Neural progenitor cell (in vitro differentiated cells): ENCODE results near the gene GCSAM. TPM values are rescaled to one million over a fixed set of nuclear protein-coding genes. Genes with fewer than 3 reads are reported as not detected.
"Not testable (repeated sequence)": the region's sequence is repeated elsewhere in the genome, so short reads cannot be mapped to it uniquely, and the experiment has no call there.

ENCODE experiments used
- DNase-seq: peaks from one replicate; pipeline ENCODE4 v3.0.0-alpha.2; 2016; ENCODE audit warnings: low spot score
- H2AFZ ChIP-seq: fragments of 200-600 bp; sonication (generic); replicated peaks from 2 replicates; pipeline ENCODE4 v1.6.1; 2016; ENCODE audit warnings: antibody characterized with exemption
- H3F3A ChIP-seq: fragments of 200-600 bp; sonication (generic); 2 replicates; pipeline ENCODE4 v1.6.1; 2016; ENCODE audit warnings: antibody characterized with exemption, low read depth
- H3K27ac ChIP-seq: fragments of 200-600 bp; sonication (generic); 2 replicates; pipeline ENCODE4 v1.5.1; 2016; ENCODE audit warnings: mild to moderate bottlenecking
- H3K27me3 ChIP-seq: fragments of 200-600 bp; sonication (generic); 2 replicates; pipeline ENCODE4 v1.6.1; 2016; ENCODE audit warnings: mild to moderate bottlenecking, moderate library complexity
- H3K36me3 ChIP-seq: fragments of 200-600 bp; sonication (generic); 2 replicates; pipeline ENCODE4 v1.5.1; 2016
- H3K4me1 ChIP-seq: fragments of 200-600 bp; sonication (generic); 2 replicates; pipeline ENCODE4 v1.6.1; 2016; ENCODE audit warnings: mixed run types
- H3K4me2 ChIP-seq: fragments of 200-600 bp; sonication (generic); 2 replicates; pipeline ENCODE4 v1.6.1; 2016
- H3K4me3 ChIP-seq: fragments of 200-600 bp; sonication (generic); 2 replicates; pipeline ENCODE4 v1.5.1; 2016
- H3K79me2 ChIP-seq: fragments of 200-600 bp; sonication (generic); 2 replicates; pipeline ENCODE4 v1.6.1; 2016; ENCODE audit warnings: low read depth
- H3K9ac ChIP-seq: fragments of 200-600 bp; sonication (generic); 2 replicates; pipeline ENCODE4 v1.6.1; 2016
- H3K9me3 ChIP-seq: fragments of 200-600 bp; sonication (generic); 2 replicates; pipeline ENCODE4 v1.5.1; 2016; ENCODE audit warnings: low read depth
- H4K20me1 ChIP-seq: fragments of 200-600 bp; sonication (generic); 2 replicates; pipeline ENCODE4 v1.6.1; 2016; ENCODE audit warnings: low read depth
- H3K27ac Mint-ChIP-seq: 3 replicates; pipeline ENCODE4 v1.8.0; 2021; ENCODE audit warnings: mixed read lengths
- H3K27me3 Mint-ChIP-seq: 2 replicates; pipeline ENCODE4 v1.8.0; 2022; ENCODE audit warnings: low read depth, mild to moderate bottlenecking, inconsistent platforms, moderate library complexity, mixed read lengths; ENCODE audit not compliant: insufficient read depth
- H3K36me3 Mint-ChIP-seq: 3 replicates; pipeline ENCODE4 v1.8.0; 2021; ENCODE audit warnings: mixed read lengths
- H3K4me1 Mint-ChIP-seq: 3 replicates; pipeline ENCODE4 v1.8.0; 2021; ENCODE audit warnings: mixed read lengths
- H3K4me3 Mint-ChIP-seq: 3 replicates; pipeline ENCODE4 v1.8.0; 2021; ENCODE audit warnings: mild to moderate bottlenecking, moderate library complexity, mixed read lengths
- H3K9me3 Mint-ChIP-seq: 3 replicates; pipeline ENCODE4 v1.8.0; 2020; ENCODE audit warnings: mixed read lengths
- CTCF ChIP-seq: fragments of 200-600 bp; sonication (generic); IDR thresholded peaks from 2 replicates; pipeline ENCODE4 v1.5.1; 2017; ENCODE audit warnings: antibody characterized with exemption, mild to moderate bottlenecking
- EZH2 ChIP-seq: fragments of 200-600 bp; sonication (generic); IDR thresholded peaks from 2 replicates; pipeline ENCODE4 v1.6.1; 2017; ENCODE audit warnings: antibody characterized with exemption, mild to moderate bottlenecking, moderate library complexity
- EZH2phosphoT487 ChIP-seq: fragments of 200-600 bp; sonication (generic); IDR thresholded peaks from 2 replicates; pipeline ENCODE4 v1.6.1; 2017; ENCODE audit warnings: antibody characterized with exemption
- microRNA counts: library from miRNA; unstranded; fragments of <30 nt; microRNA quantifications from one replicate; lab custom pipeline; 2016
- microRNA-seq: library from miRNA; unstranded; fragments of <30 nt; microRNA quantifications from one replicate; pipeline ENCODE4, GENCODE V29; 2016
- small RNA-seq: library from RNA; depleted of rRNA; stranded (forward); fragments of <200 nt; gene quantifications from one replicate; pipeline ENCODE3, GENCODE V24; 2015
- total RNA-seq: library from RNA; depleted of rRNA; stranded (reverse); fragments of >200 nt; gene quantifications from 2 replicates; pipeline ENCODE4 v1.2.3, GENCODE V29; 2015; ENCODE audit warnings: low replicate concordance

Gene GCSAM
- total RNA-seq, 1 donor from 2014 or later = not detected

- Histone ChIP-seq H3K9ac (no peak overlapping the region), H3F3A (no peaks in the 10 kb centered on the region), H3K9me3 (no peaks in the 10 kb centered on the region), H4K20me1 (no peaks in the 10 kb centered on the region), H3K4me3 (no peak overlapping the region), H3K4me1 (no peaks in the 10 kb centered on the region), H2AFZ (peak overlapping the region; percentile 45), H3K36me3 (no peaks in the 10 kb centered on the region), H3K4me2 (no peak overlapping the region), H3K27me3 (no peaks in the 10 kb centered on the region), H3K79me2 (no peaks in the 10 kb centered on the region), H3K27ac (no peak overlapping the region)
- TF ChIP-seq EZH2 (no peak), EZH2phosphoT487 (no peak), CTCF (no peak)
- Mint-ChIP-seq H3K4me3 (no peak overlapping the region), H3K36me3 (no peaks in the 10 kb centered on the region), H3K4me1 (peaks cover 10% of the 10 kb centered on the region), H3K27me3 (no peaks in the 10 kb centered on the region), H3K9me3 (peaks cover 2% of the 10 kb centered on the region), H3K27ac (no peak overlapping the region)
- no peak for DNase-seq
These were observed 58.2 kb downstream of the GCSAM start for GRCh38 chr3:112074616-112075497.

DNA sequence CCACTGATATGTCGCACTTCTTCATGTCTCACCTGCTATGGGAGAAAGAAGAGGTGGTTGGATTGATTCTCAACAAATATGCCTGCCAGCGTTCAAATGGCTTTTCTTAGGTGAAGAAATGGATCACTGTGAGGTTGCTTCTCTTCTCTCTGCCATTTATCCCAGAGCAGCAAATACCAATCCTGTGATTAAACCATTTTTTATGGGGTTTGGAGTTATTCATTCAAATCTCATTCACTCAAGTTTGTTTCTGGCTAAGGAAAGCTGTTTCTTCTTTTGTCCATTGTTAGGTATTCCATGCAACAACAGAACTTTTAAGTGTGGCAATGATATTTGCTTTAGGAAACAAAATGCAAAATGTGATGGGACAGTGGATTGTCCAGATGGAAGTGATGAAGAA lies 59.0 kb downstream of the GCSAM start:
- no peak overlapping the region for H3K9ac ChIP-seq
- H3K4me2 ChIP-seq = no peak overlapping the region
- H3F3A ChIP-seq = no peaks in the 10 kb centered on the region
- TF ChIP-seq EZH2phosphoT487 (no peak), EZH2 (no peak), CTCF (no peak)
- H3K4me1 ChIP-seq = no peaks in the 10 kb centered on the region
- Mint-ChIP-seq H3K9me3 (peaks cover 2% of the 10 kb centered on the region), H3K4me1 (peaks cover 10% of the 10 kb centered on the region), H3K36me3 (no peaks in the 10 kb centered on the region), H3K4me3 (no peak overlapping the region), H3K27me3 (peaks cover 2% of the 10 kb centered on the region), H3K27ac (no peak overlapping the region)
- no peaks in the 10 kb centered on the region for H4K20me1 ChIP-seq
- no peak overlapping the region for H2AFZ ChIP-seq
- H3K36me3 ChIP-seq = no peaks in the 10 kb centered on the region
- H3K79me2 ChIP-seq = no peaks in the 10 kb centered on the region
- H3K27ac ChIP-seq = no peak overlapping the region
- H3K4me3 ChIP-seq = no peak overlapping the region
- no peaks in the 10 kb centered on the region for H3K27me3 ChIP-seq
- no peak for DNase-seq
- H3K9me3 ChIP-seq = no peaks in the 10 kb centered on the region

DNA sequence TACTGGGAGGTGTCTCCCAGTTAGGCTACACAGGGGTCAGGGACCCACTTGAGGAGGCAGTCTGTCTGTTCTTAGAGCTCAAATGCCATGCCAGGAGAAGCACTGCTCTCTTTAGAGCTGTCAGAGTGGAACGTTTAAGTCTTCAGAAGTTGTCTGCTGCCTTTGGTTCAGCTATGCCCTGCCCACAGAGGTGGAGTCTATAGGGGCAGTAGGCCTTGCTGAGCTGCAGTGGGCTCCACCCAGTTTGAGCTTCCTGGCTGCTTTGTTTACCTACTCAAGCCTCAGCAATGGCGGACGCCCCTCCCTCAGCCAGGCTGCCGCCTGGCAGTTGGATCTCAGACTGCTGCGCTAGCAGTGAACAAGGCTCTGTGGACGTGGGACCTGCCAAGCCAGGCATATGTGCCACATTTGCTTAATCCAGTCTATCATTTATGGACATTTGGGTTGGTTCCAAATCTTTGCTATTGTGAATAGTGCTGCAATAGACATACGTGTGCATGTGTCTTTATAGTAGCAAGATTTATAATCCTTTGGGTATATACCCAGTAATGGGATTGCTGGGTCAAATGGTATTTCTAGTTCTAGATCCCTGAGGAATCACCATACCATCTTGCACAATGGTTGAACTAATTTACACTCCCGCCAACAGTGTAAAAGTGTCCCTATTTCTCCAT lies 60.5 kb downstream of the GCSAM start:
- H3K27ac ChIP-seq, H3K4me3 ChIP-seq, H3K9me3 ChIP-seq, H3K4me1 ChIP-seq, H3K27me3 ChIP-seq, H4K20me1 ChIP-seq, H3K79me2 ChIP-seq, H3K27me3 Mint-ChIP-seq, H3K36me3 ChIP-seq, H3K4me2 ChIP-seq, H3K9ac ChIP-seq, H2AFZ ChIP-seq, H3K4me1 Mint-ChIP-seq, H3K36me3 Mint-ChIP-seq, DNase-seq, H3K9me3 Mint-ChIP-seq, H3F3A ChIP-seq, H3K4me3 Mint-ChIP-seq, H3K27ac Mint-ChIP-seq: not testable (repeated sequence)

MicroRNAs within 50 kb of the gene (microRNA counts, 767-probe panel; counts per million panel counts)
- microRNA hsa-miR-567 (lab: Ali Mortazavi, UCI) = 460 counts per million, percentile 90 among the panel's probes with 10 or more counts

Small RNA genes within 50 kb of the gene (microRNA-seq; reads per million reads assigned to microRNA genes)
- gene MIR567 = not detected

Small RNA genes within 50 kb of the gene (small RNA-seq; reads per million reads assigned to genes)
- gene MIR567 = not detected

Other genes starting within 250 kb of the GCSAM start
- gene ABHD10, start 154.2 kb downstream of the GCSAM start, total RNA-seq = 41.3 and 82.9 TPM in 2 replicates
- gene TAGLN3, start 134.3 kb downstream of the GCSAM start, total RNA-seq = 46.6 and 51.2 TPM in 2 replicates
- not detected in 2 replicates for gene TMPRSS7, start 98.5 kb downstream of the GCSAM start, total RNA-seq
- 2.4 and 4.9 TPM in 2 replicates for gene C3orf52, start 46.9 kb downstream of the GCSAM start, total RNA-seq
- gene SLC9C1, start 161.0 kb upstream of the GCSAM start, total RNA-seq = 0.31 and 1.3 TPM in 2 replicates
- 41.5 and 48.4 TPM in 2 replicates for gene CD200, start 199.9 kb upstream of the GCSAM start, total RNA-seq